Left lung (tissue), 10 donors: ENCODE results near the gene B3GALT6. TPM values are rescaled to one million over a fixed set of nuclear protein-coding genes. Genes with fewer than 3 reads are reported as not detected.
A peak's percentile ranks its signal among the peaks of the same experiment; 100 is the strongest.
"Not testable (repeated sequence)": the region's sequence is repeated elsewhere in the genome, so short reads cannot be mapped to it uniquely, and the experiment has no call there.

ENCODE experiments used
- ATAC-seq: fragments of 200-7000 bp; cut with Tn5 transposase; one replicate; pipeline ENCODE4 v1.9.1; 2020; ENCODE audit warnings: moderate library complexity
- DNase-seq, 4 donors: peaks; one replicate each; pipeline ENCODE4 v3.0.0-alpha.2; 2013 to 2020
- H3K27ac ChIP-seq, 2 donors: fragments of 200-600 bp; sonication (generic) in 1 of 2; one replicate each; pipeline versions ENCODE4 v1.5.0 to v1.8.0; 2020 to 2021
- H3K27me3 ChIP-seq, 2 donors: fragments of 200-600 bp; sonication (generic) in 1 of 2; one replicate each; pipeline versions ENCODE4 v1.5.0 to v1.8.0; 2020 to 2021
- H3K36me3 ChIP-seq, 2 donors: fragments of 200-600 bp; sonication (generic) in 1 of 2; one replicate each; pipeline versions ENCODE4 v1.5.0 to v1.8.0; 2020 to 2021
- H3K4me1 ChIP-seq, 2 donors: fragments of 200-600 bp; one replicate each; pipeline ENCODE4 v1.8.0; 2021
- H3K4me3 ChIP-seq, 2 donors: fragments of 200-600 bp; sonication (generic) in 1 of 2; one replicate each; pipeline versions ENCODE4 v1.5.0 to v1.8.0; 2020 to 2021; ENCODE audit warnings: mild to moderate bottlenecking in 1 of 2
- H3K9me3 ChIP-seq, 2 donors: fragments of 200-600 bp; sonication (generic) in 1 of 2; one replicate each; pipeline versions ENCODE4 v1.5.0 to v1.8.0; 2020 to 2021
- intact Hi-C, 2 donors: fragments of 100-400 bp; cut with DNase I; formaldehyde crosslinking; loops; one replicate each; pipeline versions ENCODE4 v1.11.2 to v1.14.2; 2022
- polyA plus RNA-seq, 6 donors: library from polyadenylated mRNA; unstranded; fragments of 120-200 nt; gene quantifications; one replicate each; pipeline ENCODE4 v1.2.1, GENCODE V29; 2013; ENCODE audit not compliant: insufficient read length in 6 of 6
- total RNA-seq, 2 donors: library from RNA; stranded (reverse); fragmentation: NEBNext Ultra II Directional; extraction: Animal tissue kit (Norgen Biotek cat#: 25700); gene quantifications; one replicate each; pipeline ENCODE4 v1.2.1, GENCODE V29; 2021
- TF ChIP-seq, protein P1 (sequence below), 2 donors: fragments of 200-600 bp; sonication (generic) in 1 of 2; IDR thresholded peaks; one replicate each; pipeline versions ENCODE4 v1.5.0 to v1.8.0; 2021; ENCODE audit warnings: antibody characterized with exemption in 2 of 2
- donor health status: DM: no; HTN: yes; CAD: no.
- donor health status: DM: no; HTN: no; CAD: no.

The B3GALT6 gene
- total and polyA plus RNA-seq, 8 donors: 12.6 to 25.2 (median 17.8) TPM

DNA sequence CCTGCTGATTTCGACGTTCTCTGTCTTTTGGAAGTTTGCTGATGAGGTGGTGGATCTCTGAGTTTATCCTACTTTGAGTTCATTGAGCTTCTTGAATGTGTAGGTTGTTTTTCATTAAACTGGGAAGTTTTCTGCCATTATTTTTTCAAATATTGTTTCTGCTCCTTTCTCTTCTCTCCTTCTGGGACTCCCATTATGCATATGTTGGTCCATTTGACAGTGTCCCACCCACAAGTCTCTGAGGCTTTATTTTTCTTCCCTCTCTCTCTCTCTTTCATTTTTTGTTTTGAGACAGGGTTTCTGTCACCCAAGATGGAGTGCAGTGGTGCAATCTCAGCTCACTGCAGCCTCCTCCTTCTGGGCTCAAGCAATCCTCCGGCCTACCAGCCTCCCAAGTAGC, 37.3 kb upstream of the B3GALT6 start:
- peaks cover 0 to 17% of the 10 kb centered on the region in 2 donors for H3K9me3 ChIP-seq
- no peak for DNase-seq
- intact Hi-C loops: no loop called here
- H3K27me3 ChIP-seq: peaks cover 0 to 19% of the 10 kb centered on the region in 2 donors
- TF ChIP-seq, protein P1, sequence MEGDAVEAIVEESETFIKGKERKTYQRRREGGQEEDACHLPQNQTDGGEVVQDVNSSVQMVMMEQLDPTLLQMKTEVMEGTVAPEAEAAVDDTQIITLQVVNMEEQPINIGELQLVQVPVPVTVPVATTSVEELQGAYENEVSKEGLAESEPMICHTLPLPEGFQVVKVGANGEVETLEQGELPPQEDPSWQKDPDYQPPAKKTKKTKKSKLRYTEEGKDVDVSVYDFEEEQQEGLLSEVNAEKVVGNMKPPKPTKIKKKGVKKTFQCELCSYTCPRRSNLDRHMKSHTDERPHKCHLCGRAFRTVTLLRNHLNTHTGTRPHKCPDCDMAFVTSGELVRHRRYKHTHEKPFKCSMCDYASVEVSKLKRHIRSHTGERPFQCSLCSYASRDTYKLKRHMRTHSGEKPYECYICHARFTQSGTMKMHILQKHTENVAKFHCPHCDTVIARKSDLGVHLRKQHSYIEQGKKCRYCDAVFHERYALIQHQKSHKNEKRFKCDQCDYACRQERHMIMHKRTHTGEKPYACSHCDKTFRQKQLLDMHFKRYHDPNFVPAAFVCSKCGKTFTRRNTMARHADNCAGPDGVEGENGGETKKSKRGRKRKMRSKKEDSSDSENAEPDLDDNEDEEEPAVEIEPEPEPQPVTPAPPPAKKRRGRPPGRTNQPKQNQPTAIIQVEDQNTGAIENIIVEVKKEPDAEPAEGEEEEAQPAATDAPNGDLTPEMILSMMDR (IDR thresholded peaks at IDR 0.05): no peak
- H3K4me1 ChIP-seq: no peaks in the 10 kb centered on the region
- no peak for ATAC-seq
- H3K4me3 ChIP-seq: no peak overlapping the region
- no peak overlapping the region for H3K27ac ChIP-seq
- H3K36me3 ChIP-seq: no peaks in the 10 kb centered on the region

DNA sequence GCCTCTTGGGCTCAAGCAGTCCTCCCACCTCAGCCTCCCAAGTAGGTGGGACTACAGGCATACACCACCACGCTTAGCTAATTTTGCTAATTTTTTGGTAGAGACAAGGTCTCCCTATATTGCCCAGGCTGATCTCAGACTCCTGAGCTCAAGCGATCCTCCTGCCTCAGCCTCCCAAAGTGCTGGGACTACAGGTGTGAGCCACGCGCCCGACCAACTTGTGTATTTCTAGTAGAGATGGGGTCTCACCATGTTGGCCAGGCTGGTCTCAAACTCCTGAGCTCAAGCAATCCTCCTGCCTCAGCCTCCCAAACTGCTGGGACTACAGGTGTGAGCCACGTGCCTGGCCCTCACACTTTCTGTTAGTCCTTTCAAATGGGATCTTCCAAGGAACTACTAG, 36.3 kb upstream of the B3GALT6 start:
- H3K27me3 ChIP-seq: peaks cover 0 to 29% of the 10 kb centered on the region in 2 donors

DNA sequence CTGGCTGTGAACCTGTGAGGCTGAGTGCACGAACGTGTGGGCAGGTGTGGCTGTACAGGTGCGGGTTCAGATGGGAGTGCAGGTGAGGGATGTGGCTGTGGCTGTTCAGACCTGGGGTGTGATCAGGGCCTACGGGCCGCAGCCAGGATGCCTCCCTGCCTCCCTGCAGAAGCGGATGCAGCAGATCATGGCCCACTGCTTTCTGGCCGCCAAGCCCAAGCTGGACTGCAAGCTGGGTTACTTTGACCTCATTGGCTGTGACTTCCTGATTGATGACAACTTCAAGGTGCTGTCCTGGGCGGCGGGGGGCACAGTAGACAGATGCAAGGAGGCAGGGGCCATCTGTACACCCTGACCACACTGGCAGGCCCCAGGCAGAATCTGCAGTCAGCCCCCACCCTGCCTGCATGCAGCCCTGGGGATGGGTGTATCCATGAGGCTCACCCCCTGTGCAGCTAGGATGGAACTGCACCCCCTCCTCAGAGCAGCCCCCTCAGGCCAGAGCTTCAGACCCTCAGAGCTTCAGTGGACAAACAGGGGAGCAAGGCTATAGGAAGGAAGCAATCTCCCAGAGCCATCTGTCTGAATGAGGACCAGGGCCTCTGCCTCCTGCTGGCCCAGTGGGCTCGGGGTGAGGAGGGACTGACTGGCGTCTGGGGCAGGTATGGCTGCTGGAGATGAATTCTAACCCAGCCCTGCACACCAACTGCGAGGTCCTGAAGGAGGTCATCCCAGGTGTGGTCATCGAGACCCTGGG, 35.4 kb upstream of the B3GALT6 start:
- no peak for ATAC-seq
- intact Hi-C loops: no loop called here
- H3K4me3 ChIP-seq: no peak overlapping the region
- peaks cover 0 to 17% of the 10 kb centered on the region in 2 donors for H3K9me3 ChIP-seq
- TF ChIP-seq, protein P1 (IDR thresholded peaks at IDR 0.05): no peak
- H3K27me3 ChIP-seq: peaks cover 0 to 38% of the 10 kb centered on the region in 2 donors
- peak in 1 of 4 donors; percentile 53 for DNase-seq
- H3K4me1 ChIP-seq: peaks cover 0 to 13% of the 10 kb centered on the region in 2 donors
- H3K36me3 ChIP-seq: no peaks in the 10 kb centered on the region
- H3K27ac ChIP-seq: no peak overlapping the region

More for the DNA sequence above, 36.3 kb upstream of the B3GALT6 start:
- H3K4me3 ChIP-seq, H3K4me1 ChIP-seq, H3K27ac ChIP-seq, intact Hi-C loops, ATAC-seq, H3K36me3 ChIP-seq: not testable (repeated sequence)
- peaks cover 0 to 17% of the 10 kb centered on the region in 2 donors for H3K9me3 ChIP-seq
- DNase-seq: peak in 1 of 4 donors; percentile 17

DNA sequence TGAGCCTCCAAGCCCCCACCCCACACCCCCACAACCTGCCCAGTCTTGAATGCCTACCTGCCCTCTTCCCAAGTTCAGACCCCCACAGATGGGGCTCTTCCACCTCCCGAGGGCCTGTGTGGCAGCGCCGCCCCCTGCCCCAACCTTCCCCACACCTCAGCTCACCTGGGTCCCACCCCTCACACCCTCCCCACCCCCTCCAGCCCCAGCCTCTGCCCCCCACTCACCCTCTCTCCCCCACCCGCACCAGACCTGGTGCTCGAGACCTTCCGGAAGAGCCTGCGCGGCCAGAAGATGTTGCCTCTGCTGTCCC, 34.9 kb upstream of the B3GALT6 start:
- H3K36me3 ChIP-seq: no peaks in the 10 kb centered on the region
- H3K9me3 ChIP-seq: peaks cover 0 to 17% of the 10 kb centered on the region in 2 donors
- no peak for ATAC-seq
- TF ChIP-seq, protein P1 (IDR thresholded peaks at IDR 0.05): no peak
- intact Hi-C loops: no loop called here
- no peak overlapping the region for H3K27ac ChIP-seq
- H3K4me3 ChIP-seq: no peak overlapping the region
- no peak for DNase-seq
- peaks cover 0 to 38% of the 10 kb centered on the region in 2 donors for H3K27me3 ChIP-seq
- H3K4me1 ChIP-seq: peaks cover 0 to 13% of the 10 kb centered on the region in 2 donors

DNA sequence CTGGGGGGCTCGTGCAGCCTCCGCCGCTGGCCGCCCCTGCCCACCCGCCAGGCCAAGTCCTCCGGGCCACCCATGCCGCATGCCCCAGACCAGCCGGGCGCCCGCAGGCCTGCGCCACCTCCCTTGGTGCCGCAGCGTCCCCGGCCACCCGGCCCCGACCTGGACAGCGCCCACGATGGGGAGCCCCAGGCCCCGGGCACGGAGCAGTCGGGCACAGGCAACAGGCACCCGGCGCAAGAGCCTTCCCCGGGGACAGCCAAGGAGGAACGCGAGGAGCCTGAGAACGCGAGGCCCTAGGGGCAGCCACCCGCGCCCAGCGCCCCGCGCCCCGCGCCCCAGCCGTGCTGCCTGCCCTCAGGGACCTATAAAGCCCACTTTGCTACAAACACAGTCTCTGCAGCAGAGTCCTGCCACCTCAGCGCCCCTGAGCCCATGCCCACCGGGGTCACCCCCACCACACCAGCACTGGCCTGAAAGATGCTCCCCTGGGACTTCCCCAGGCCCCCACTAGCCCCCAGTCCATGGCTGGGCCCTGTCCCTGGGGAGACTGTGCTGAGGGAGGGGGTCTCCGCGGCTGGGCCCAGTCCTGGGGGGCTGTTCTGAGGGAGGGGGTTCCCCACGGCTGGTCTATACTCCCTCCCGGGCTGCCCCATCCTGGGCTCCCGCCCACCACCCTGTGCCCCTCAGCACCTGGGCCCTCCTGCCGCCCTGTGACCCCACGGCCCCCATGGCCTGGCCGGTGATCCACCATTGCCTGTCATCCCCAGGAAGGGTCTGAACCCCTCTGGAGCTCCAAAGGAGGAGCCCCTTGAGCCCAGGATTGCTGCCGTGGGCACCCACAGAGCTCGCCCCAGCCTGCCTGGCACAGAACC, 34.2 kb upstream of the B3GALT6 start:
- TF ChIP-seq, protein P1 (IDR thresholded peaks at IDR 0.05): no peak
- Histone ChIP-seq H3K9me3 (peaks cover 0 to 17% of the 10 kb centered on the region in 2 donors), H3K36me3 (no peaks in the 10 kb centered on the region), H3K4me3 (no peak overlapping the region), H3K27me3 (peaks cover 0 to 40% of the 10 kb centered on the region in 2 donors), H3K4me1 (peaks cover 0 to 13% of the 10 kb centered on the region in 2 donors), H3K27ac (no peak overlapping the region)
- intact Hi-C loops: no loop called here
- peak in 1 of 4 donors; percentile 69 for DNase-seq
- no peak for ATAC-seq
